Thyroid gland (tissue), 4 donors: ENCODE results near the gene OR51D1. TPM values are rescaled to one million over a fixed set of nuclear protein-coding genes. Genes with fewer than 3 reads are reported as not detected.

Experiments
- DNase-seq, 2 donors: peaks; one replicate each; pipeline ENCODE4 v3.0.0-alpha.2; 2019
- H3K27ac ChIP-seq, 3 donors: fragments of 200-600 bp; sonication (generic); 1 replicate in 2 of 3; 2 replicates in 1 of 3; pipeline ENCODE4 v1.5.1; 2016 to 2019; ENCODE audit warnings: mild to moderate bottlenecking in 1 of 3, moderate library complexity in 1 of 3
- H3K27me3 ChIP-seq: fragments of 200-600 bp; sonication (generic); one replicate; pipeline ENCODE4 v1.5.1; 2019
- H3K36me3 ChIP-seq, 2 donors: fragments of 200-600 bp; sonication (generic); one replicate each; pipeline ENCODE4 v1.5.1; 2016 to 2019
- H3K4me1 ChIP-seq, 2 donors: fragments of 200-600 bp; sonication (generic); one replicate each; pipeline ENCODE4 v1.5.1; 2017 to 2019
- H3K4me3 ChIP-seq, 3 donors: fragments of 200-600 bp; sonication (generic); replicated peaks in 1 of 3; 1 replicate in 2 of 3; 2 replicates in 1 of 3; pipeline ENCODE4 v1.5.1; 2016; ENCODE audit warnings: mild to moderate bottlenecking in 1 of 3
- H3K9me3 ChIP-seq: fragments of 200-600 bp; sonication (generic); one replicate; pipeline ENCODE4 v1.5.1; 2017
- CTCF ChIP-seq, 6 experiments: fragments of 200-600 bp in 3 of 6; fragments of 450-650 bp in 3 of 6; sonication (generic) in 3 of 6; IDR thresholded peaks; one replicate each; pipeline ENCODE4 v1.5.1; 2016 to 2019; ENCODE audit warnings: antibody characterized with exemption in 6 of 6, mild to moderate bottlenecking in 2 of 6, inconsistent platforms in 1 of 6, moderate library complexity in 1 of 6
- POLR2A ChIP-seq, 2 donors: fragments of 450-650 bp; IDR thresholded peaks; one replicate each; pipeline ENCODE4 v1.6.1; 2017; ENCODE audit warnings: antibody characterized with exemption in 2 of 2, mild to moderate bottlenecking in 2 of 2, moderate library complexity in 1 of 2
- WGBS, 2 donors: methylation state at CpG; one replicate each; pipeline ENCODE4 v1.1.5; 2017; 5-methylcytosine and 5-hydroxymethylcytosine counted together
- intact Hi-C: fragments of 100-400 bp; cut with DNase I; formaldehyde crosslinking; loops from one replicate; pipeline ENCODE4 v1.15.1; 2023
- total RNA-seq, 4 donors: library from RNA; depleted of rRNA; stranded (reverse); fragments of >200 nt; gene quantifications; one replicate each; pipeline ENCODE4 v1.2.3, GENCODE V29; 2016

Gene OR51D1
- total RNA-seq, 4 donors from 2014 or later: not detected

- no peak overlapping the region for H3K27ac ChIP-seq
- H3K36me3 ChIP-seq: peaks cover 3 to 8% of the 10 kb centered on the region in 2 donors
- H3K4me3 ChIP-seq: peak overlapping the region; percentile 49 to 66 (median 56)
- intact Hi-C loops: no loop called here
- no peaks in the 10 kb centered on the region for H3K27me3 ChIP-seq
- peaks cover 7 to 16% of the 10 kb centered on the region in 2 donors for H3K4me1 ChIP-seq
- WGBS, 2 donors: 43 to 48% methylated on average over 6 of the region's 6 CpGs
- no peak for DNase-seq
- H3K9me3 ChIP-seq: no peaks in the 10 kb centered on the region
- TF ChIP-seq CTCF (IDR thresholded peaks at IDR 0.05): no peak
- TF ChIP-seq POLR2A (IDR thresholded peaks at IDR 0.05): no peak
These were observed 30.2 kb upstream of the OR51D1 start for GRCh38 chr11:4607096-4607495.

GRCh38 chr11:4607781-4608666 lies 29.3 kb upstream of the OR51D1 start, which contains the start of gene TRIM68:
TSS of gene TRIM68 (minus strand) at chr11:4608231. CDS start at chr11:4605504, 2,727 bp downstream.
- Histone ChIP-seq H3K4me3 (peak within 1 kb of the TSS; percentile 49 to 66 (median 56)), H3K4me1 (peaks cover 7 to 16% of the 10 kb centered on the region in 2 donors), H3K36me3 (peaks cover 2 to 3% of the 10 kb centered on the region in 2 donors), H3K27me3 (no peaks in the 10 kb centered on the region), H3K9me3 (no peaks in the 10 kb centered on the region), H3K27ac (peak within 1 kb of the TSS; percentile 79 to 82 (median 81))
- WGBS, 2 donors: 5 to 6% methylated on average over 26 to 40 of the region's 43 CpGs
- intact Hi-C loops: no loop called here
- DNase-seq: peak; percentile 97 to 98
- peak in 2 of 6 experiments; percentile 18 to 28 for TF ChIP-seq CTCF (IDR thresholded peaks at IDR 0.05)
- TF ChIP-seq POLR2A (IDR thresholded peaks at IDR 0.05): peak in 1 of 2 donors; percentile 90

- H3K27ac ChIP-seq: no peak overlapping the region
- 58 to 60% methylated on average over 3 of the region's 3 CpGs for whole genome bisulfite sequencing, 2 donors
- no peaks in the 10 kb centered on the region for H3K27me3 ChIP-seq
- no peak overlapping the region for H3K4me3 ChIP-seq
- H3K9me3 ChIP-seq: no peaks in the 10 kb centered on the region
- H3K36me3 ChIP-seq: no peaks in the 10 kb centered on the region
- peaks cover 7 to 16% of the 10 kb centered on the region in 2 donors for H3K4me1 ChIP-seq
- intact Hi-C loops: no loop called here
- DNase-seq: no peak
- TF ChIP-seq CTCF (IDR thresholded peaks at IDR 0.05): no peak
- no peak for TF ChIP-seq POLR2A (IDR thresholded peaks at IDR 0.05)
These were observed 26.9 kb upstream of the OR51D1 start for GRCh38 chr11:4610258-4610935.

GRCh38 chr11:4611986-4612385 lies 25.3 kb upstream of the OR51D1 start:
- Histone ChIP-seq H3K9me3 (no peaks in the 10 kb centered on the region), H3K4me1 (peaks cover under 1 to 8% of the 10 kb centered on the region in 2 donors), H3K27ac (no peak overlapping the region), H3K27me3 (no peaks in the 10 kb centered on the region), H3K4me3 (no peak overlapping the region), H3K36me3 (no peaks in the 10 kb centered on the region)
- WGBS, 2 donors: 90 to 94% methylated on average over 2 of the region's 2 CpGs
- no peak for TF ChIP-seq POLR2A (IDR thresholded peaks at IDR 0.05)
- no peak for TF ChIP-seq CTCF (IDR thresholded peaks at IDR 0.05)
- intact Hi-C loops: no loop called here
- DNase-seq: no peak
